PC-3 (cell line): ENCODE data around the gene CNTNAP3B. TPM values are rescaled to one million over a fixed set of nuclear protein-coding genes. Genes with fewer than 3 reads are reported as not detected.
A peak's percentile ranks its signal among the peaks of the same experiment; 100 is the strongest.
"Not testable (repeated sequence)": the region's sequence is repeated elsewhere in the genome, so short reads cannot be mapped to it uniquely, and the experiment has no call there.

ENCODE experiments used
- ATAC-seq: fragments of 200-7000 bp; cut with Tn5 transposase; 2 replicates; pipeline ENCODE4 v1.9.1; 2020; ENCODE audit warnings: mild to moderate bottlenecking, moderate library complexity
- BruUV-seq: library from RNA; stranded (reverse); fragments of 400-500 nt; replicated peaks from 2 replicates; lab custom pipeline; 2021; lab: Mats Ljungman, UMichigan
- CTCF ChIA-PET: fragments of 300-600 bp; sonication (Branson Sonifier 250); formaldehyde crosslinking; loops from one replicate; lab custom pipeline; 2022; ENCODE audit warnings: antibody characterized with exemption; lab: Charles Lee
- POLR2A ChIA-PET: fragments of 300-600 bp; sonication (Branson Sonifier 250); formaldehyde crosslinking; loops from one replicate; lab custom pipeline; 2022; ENCODE audit warnings: antibody characterized with exemption; ENCODE audit not compliant: unreplicated experiment; lab: Charles Lee
- DNase-seq: peaks from one replicate; pipeline ENCODE4 v3.0.0-alpha.2; 2015
- H2AFZ ChIP-seq: fragments of 300-600 bp; sonication (generic); 2 replicates; pipeline ENCODE4 v1.6.0; 2016; ENCODE audit warnings: antibody characterized with exemption, low read length
- H3F3A ChIP-seq: fragments of 300-600 bp; sonication (generic); one replicate; pipeline ENCODE4 v1.6.0; 2017; ENCODE audit warnings: antibody characterized with exemption, low read length, control low read depth, mild to moderate bottlenecking; ENCODE audit not compliant: unreplicated experiment
- H3K27ac ChIP-seq: fragments of 300-600 bp; sonication (generic); 2 replicates; pipeline ENCODE4 v1.5.1; 2016; ENCODE audit warnings: mild to moderate bottlenecking, low read length
- H3K27me3 ChIP-seq: fragments of 300-600 bp; sonication (generic); 2 replicates; pipeline ENCODE4 v1.6.1; 2016; ENCODE audit warnings: low read length, mixed read lengths
- H3K36me3 ChIP-seq: fragments of 300-600 bp; sonication (generic); 2 replicates; pipeline ENCODE4 v1.6.1; 2016; ENCODE audit warnings: low read depth, mixed run types, low read length, mixed read lengths
- H3K4me1 ChIP-seq: fragments of 300-600 bp; sonication (generic); 2 replicates; pipeline ENCODE4 v1.5.1; 2016; ENCODE audit warnings: low read length; ENCODE audit not compliant: insufficient read depth
- H3K4me2 ChIP-seq: fragments of 300-600 bp; sonication (generic); 2 replicates; pipeline ENCODE4 v1.6.0; 2016; ENCODE audit warnings: low read length
- H3K4me3 ChIP-seq: fragments of 300-600 bp; sonication (generic); 2 replicates; pipeline ENCODE4 v1.5.1; 2016; ENCODE audit warnings: mild to moderate bottlenecking, low read length, mixed read lengths
- H3K79me2 ChIP-seq: fragments of 300-600 bp; sonication (generic); 2 replicates; pipeline ENCODE4 v1.6.1; 2017; ENCODE audit warnings: low read length, mixed read lengths
- H3K9ac ChIP-seq: fragments of 300-600 bp; sonication (generic); 2 replicates; pipeline ENCODE4 v1.6.0; 2016; ENCODE audit warnings: mild to moderate bottlenecking, low read length
- H3K9me2 ChIP-seq: fragments of 300-600 bp; sonication (generic); replicated peaks from 2 replicates; pipeline ENCODE4 v1.6.1; 2016; ENCODE audit warnings: mixed run types, low read length, mixed read lengths
- H3K9me3 ChIP-seq: fragments of 300-600 bp; sonication (generic); 2 replicates; pipeline ENCODE4 v1.6.1; 2016; ENCODE audit warnings: low read length, mixed read lengths
- H4K20me1 ChIP-seq: fragments of 300-600 bp; sonication (generic); 2 replicates; pipeline ENCODE4 v1.6.1; 2016; ENCODE audit warnings: low read length, mixed read lengths
- intact Hi-C: fragments of 100-400 bp; cut with micrococcal nuclease; formaldehyde crosslinking; loops from 2 replicates; pipeline ENCODE4 v1.9.0; 2023
- total RNA-seq: library from RNA; depleted of rRNA; stranded (reverse); fragments of >200 nt; gene quantifications from 2 replicates; pipeline ENCODE4 v1.2.3, GENCODE V29; 2014

Gene CNTNAP3B
- total RNA-seq, 1 experiment from 2014 or later: 10.3 TPM

DNA sequence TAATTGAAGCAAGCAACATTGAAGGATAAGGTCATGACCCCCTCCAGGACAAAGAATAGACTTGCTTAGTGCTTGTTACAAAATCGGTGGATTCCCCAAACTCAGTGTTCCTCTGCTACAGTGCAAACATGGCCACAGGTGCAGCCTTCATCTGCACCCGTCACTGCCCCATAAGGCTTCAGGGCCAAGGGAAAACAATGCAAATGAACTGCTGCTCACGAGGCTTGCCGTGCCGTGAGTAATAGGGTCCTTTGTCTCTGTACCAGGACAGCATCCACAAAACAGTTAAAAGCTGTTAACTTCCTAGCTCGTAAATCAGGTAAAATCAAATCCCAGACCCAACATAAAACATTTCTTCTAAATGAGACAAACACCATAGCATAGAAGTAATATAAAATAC is 226.5 kb downstream of the CNTNAP3B start:
- H3K9me2 ChIP-seq, H3K27me3 ChIP-seq, H3K4me1 ChIP-seq, CTCF ChIA-PET, H3K4me2 ChIP-seq, BruUV-seq, ATAC-seq, H3K36me3 ChIP-seq, DNase-seq, H3F3A ChIP-seq, H3K9me3 ChIP-seq, intact Hi-C loops, H3K9ac ChIP-seq, H2AFZ ChIP-seq, H4K20me1 ChIP-seq, H3K4me3 ChIP-seq, H3K79me2 ChIP-seq, POLR2A ChIA-PET, H3K27ac ChIP-seq: not testable (repeated sequence)

DNA sequence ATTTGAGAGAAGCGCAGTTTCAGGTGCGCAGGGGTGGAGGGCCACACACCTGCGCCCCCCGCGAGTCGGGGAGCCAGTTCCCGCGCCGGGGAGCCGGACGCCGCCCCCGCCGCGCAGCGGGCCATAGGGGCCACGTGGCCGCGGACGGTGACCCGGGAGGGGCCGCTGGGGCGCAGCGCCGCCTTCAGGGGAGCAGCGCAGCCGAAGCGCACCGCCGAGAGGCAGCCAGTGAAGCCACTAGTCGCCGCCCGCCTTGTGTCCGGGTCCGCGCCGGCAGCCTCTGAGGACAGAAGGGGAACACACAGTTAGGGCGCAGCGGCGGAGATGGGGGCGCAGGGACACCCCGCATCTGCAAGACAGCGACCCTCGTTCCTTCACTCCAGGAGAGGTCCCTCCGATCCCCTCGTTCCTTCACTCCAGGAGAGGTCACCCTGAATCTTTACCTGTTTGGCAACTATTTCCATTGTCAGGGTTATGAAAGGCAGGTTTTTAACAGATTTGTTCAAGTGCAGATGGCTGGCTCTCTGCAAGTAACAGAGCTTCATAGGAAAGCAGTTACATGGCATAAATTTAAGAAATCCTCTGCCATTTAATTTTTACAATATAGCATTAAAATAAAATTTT is 230.4 kb downstream of the CNTNAP3B start:
- H3K79me2 ChIP-seq, H4K20me1 ChIP-seq, H3K27me3 ChIP-seq, POLR2A ChIA-PET, H2AFZ ChIP-seq, H3K9me3 ChIP-seq, H3F3A ChIP-seq, DNase-seq, H3K4me3 ChIP-seq, CTCF ChIA-PET, H3K9ac ChIP-seq, H3K4me1 ChIP-seq, H3K36me3 ChIP-seq, H3K9me2 ChIP-seq, H3K4me2 ChIP-seq, H3K27ac ChIP-seq, intact Hi-C loops, BruUV-seq: not testable (repeated sequence)
- peak; percentile 81 for ATAC-seq

DNA sequence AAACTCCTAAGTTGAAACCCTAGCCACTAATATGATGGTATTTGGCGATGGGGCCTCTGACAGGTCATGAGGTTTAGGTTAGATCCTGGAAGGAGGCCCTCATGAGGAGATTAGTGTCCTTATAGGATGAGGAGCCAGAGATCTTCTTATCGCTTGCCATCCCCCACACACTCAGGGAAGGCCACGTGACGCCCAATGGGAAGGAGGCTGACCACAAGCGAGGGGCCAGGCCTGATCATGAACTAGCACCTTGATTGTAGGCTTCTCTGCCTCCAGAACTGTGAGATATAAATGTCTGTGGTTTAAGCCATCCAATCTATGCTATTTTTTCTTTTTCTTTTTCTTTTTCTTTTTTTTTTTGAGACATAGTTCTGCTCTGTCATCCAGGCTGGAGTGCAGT is 254.7 kb downstream of the CNTNAP3B start:
- H3K4me3 ChIP-seq, ATAC-seq, H4K20me1 ChIP-seq, H2AFZ ChIP-seq, POLR2A ChIA-PET, H3K4me2 ChIP-seq, H3K9me2 ChIP-seq, H3K9me3 ChIP-seq, H3K36me3 ChIP-seq, H3K4me1 ChIP-seq, H3K27ac ChIP-seq, H3K27me3 ChIP-seq, H3K9ac ChIP-seq, BruUV-seq, DNase-seq, CTCF ChIA-PET, intact Hi-C loops, H3K79me2 ChIP-seq, H3F3A ChIP-seq: not testable (repeated sequence)

DNA sequence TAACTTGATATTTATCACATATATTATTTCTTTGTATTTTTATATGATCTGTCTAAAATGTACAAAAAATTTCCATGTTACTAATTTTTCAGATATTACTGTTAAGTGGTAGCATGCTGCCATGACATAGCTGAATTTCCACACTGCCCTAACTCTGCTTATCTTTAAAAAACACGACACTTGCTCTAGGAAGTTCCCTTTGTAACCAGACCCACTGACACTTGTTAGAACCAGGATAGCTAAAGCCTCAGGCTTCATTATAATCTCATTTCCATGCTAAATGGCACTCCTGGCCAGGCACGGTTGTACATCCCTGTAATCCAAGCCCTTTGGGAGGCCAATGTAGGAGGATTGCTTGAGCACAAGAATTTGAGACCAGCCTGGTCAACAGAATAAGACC is 273.8 kb downstream of the CNTNAP3B start:
- H3K9me2 ChIP-seq, H3K36me3 ChIP-seq, H3K27me3 ChIP-seq, intact Hi-C loops, ATAC-seq, H3K9me3 ChIP-seq, CTCF ChIA-PET, H3K4me1 ChIP-seq, POLR2A ChIA-PET, H4K20me1 ChIP-seq, DNase-seq, H3K79me2 ChIP-seq, H3K4me2 ChIP-seq, H3K27ac ChIP-seq, H3K9ac ChIP-seq, BruUV-seq, H2AFZ ChIP-seq, H3K4me3 ChIP-seq, H3F3A ChIP-seq: not testable (repeated sequence)

GRCh38 chr9:41851848-41852740 is 277.1 kb downstream of the CNTNAP3B start:
- H4K20me1 ChIP-seq, H3K27ac ChIP-seq, H3K4me2 ChIP-seq, CTCF ChIA-PET, intact Hi-C loops, H3K36me3 ChIP-seq, H3K4me3 ChIP-seq, POLR2A ChIA-PET, H3K9me3 ChIP-seq, H3K4me1 ChIP-seq, H3K79me2 ChIP-seq, DNase-seq, H3F3A ChIP-seq, H3K9ac ChIP-seq, H3K27me3 ChIP-seq, H3K9me2 ChIP-seq, H2AFZ ChIP-seq, BruUV-seq: not testable (repeated sequence)
- ATAC-seq: peak; percentile 94

- intact Hi-C loops, BruUV-seq, H3K79me2 ChIP-seq, ATAC-seq, POLR2A ChIA-PET, H3K4me3 ChIP-seq, H3K4me2 ChIP-seq, CTCF ChIA-PET, H3F3A ChIP-seq, H3K27me3 ChIP-seq, H3K4me1 ChIP-seq, H2AFZ ChIP-seq, H3K27ac ChIP-seq, H3K36me3 ChIP-seq, H3K9ac ChIP-seq, DNase-seq, H4K20me1 ChIP-seq, H3K9me3 ChIP-seq, H3K9me2 ChIP-seq: not testable (repeated sequence)
Measured at GRCh38 chr9:41847829-41848228, 281.4 kb downstream of the CNTNAP3B start.
